ENCODE data around the gene PDE4B.

DNA sequence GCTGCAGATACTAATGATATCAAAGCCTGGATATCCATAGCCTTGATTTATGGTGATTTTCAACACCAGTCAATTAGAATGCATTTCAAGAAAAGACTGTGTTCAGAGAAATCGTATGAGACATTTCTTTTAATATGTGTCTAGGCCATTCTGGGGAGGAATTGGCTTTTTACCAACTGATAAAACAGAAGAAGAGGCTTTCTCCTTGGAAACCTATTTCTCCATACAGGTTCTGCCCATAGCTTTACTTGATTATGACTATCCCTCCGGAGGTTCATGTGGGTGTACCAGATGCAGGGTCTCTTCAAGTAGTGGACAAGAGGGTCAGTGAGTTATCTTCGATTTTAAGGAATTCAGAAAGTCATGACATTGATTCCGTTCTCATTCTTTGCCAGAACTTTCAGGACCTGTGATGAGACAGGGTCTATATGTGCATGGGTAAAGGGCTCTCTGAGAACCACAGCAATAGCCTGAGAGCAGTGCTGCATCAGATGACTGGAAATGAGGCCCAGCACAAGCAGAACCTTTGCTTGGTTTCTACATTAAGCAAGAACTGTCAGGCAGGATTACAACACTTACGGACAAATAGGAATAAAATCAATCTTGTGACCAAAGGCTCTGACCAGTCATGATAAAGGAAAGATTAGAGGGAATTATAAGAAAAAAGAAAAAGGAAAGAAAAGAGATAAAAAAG, 477.6 kb downstream of the PDE4B start:
- TF ChIP-seq, protein P1, sequence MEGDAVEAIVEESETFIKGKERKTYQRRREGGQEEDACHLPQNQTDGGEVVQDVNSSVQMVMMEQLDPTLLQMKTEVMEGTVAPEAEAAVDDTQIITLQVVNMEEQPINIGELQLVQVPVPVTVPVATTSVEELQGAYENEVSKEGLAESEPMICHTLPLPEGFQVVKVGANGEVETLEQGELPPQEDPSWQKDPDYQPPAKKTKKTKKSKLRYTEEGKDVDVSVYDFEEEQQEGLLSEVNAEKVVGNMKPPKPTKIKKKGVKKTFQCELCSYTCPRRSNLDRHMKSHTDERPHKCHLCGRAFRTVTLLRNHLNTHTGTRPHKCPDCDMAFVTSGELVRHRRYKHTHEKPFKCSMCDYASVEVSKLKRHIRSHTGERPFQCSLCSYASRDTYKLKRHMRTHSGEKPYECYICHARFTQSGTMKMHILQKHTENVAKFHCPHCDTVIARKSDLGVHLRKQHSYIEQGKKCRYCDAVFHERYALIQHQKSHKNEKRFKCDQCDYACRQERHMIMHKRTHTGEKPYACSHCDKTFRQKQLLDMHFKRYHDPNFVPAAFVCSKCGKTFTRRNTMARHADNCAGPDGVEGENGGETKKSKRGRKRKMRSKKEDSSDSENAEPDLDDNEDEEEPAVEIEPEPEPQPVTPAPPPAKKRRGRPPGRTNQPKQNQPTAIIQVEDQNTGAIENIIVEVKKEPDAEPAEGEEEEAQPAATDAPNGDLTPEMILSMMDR (IDR thresholded peaks at IDR 0.05) = no peak
- TF ChIP-seq POLR2A (IDR thresholded peaks at IDR 0.05) = no peak

All from body of pancreas (tissue), 4 donors.